IMR-90 (cell line): ENCODE results near the gene GSDMA.

Experiments
- BHLHE40 ChIP-seq: fragments of 150-350 bp; IDR thresholded peaks from 2 replicates; pipeline ENCODE4 v1.6.1; 2016; ENCODE audit warnings: mild to moderate bottlenecking, low read depth, low read length
- MXI1 ChIP-seq: IDR thresholded peaks from 2 replicates; pipeline ENCODE4 v1.6.1; 2012; ENCODE audit warnings: low read depth, mild to moderate bottlenecking, low read length, moderate library complexity, borderline replicate concordance
- POLR2A ChIP-seq: IDR thresholded peaks from 2 replicates; pipeline ENCODE4 v1.6.1; 2012; ENCODE audit warnings: mild to moderate bottlenecking, low read depth, low read length
- TF ChIP-seq, protein P1 (sequence below): conservative IDR thresholded peaks from 2 replicates; pipeline ENCODE4 v1.5.1; 2012; ENCODE audit warnings: mild to moderate bottlenecking, low read depth, low read length, improper control_type of control experiment
- TF ChIP-seq, protein P2 (sequence below): fragments of 150-350 bp; IDR thresholded peaks from 2 replicates; pipeline ENCODE4 v1.6.1; 2017; ENCODE audit warnings: mild to moderate bottlenecking, antibody characterized with exemption, low read length, low read depth

GRCh38 chr17:39981207-39981741 is 18.5 kb downstream of the GSDMA start:
- TF ChIP-seq, protein P1, sequence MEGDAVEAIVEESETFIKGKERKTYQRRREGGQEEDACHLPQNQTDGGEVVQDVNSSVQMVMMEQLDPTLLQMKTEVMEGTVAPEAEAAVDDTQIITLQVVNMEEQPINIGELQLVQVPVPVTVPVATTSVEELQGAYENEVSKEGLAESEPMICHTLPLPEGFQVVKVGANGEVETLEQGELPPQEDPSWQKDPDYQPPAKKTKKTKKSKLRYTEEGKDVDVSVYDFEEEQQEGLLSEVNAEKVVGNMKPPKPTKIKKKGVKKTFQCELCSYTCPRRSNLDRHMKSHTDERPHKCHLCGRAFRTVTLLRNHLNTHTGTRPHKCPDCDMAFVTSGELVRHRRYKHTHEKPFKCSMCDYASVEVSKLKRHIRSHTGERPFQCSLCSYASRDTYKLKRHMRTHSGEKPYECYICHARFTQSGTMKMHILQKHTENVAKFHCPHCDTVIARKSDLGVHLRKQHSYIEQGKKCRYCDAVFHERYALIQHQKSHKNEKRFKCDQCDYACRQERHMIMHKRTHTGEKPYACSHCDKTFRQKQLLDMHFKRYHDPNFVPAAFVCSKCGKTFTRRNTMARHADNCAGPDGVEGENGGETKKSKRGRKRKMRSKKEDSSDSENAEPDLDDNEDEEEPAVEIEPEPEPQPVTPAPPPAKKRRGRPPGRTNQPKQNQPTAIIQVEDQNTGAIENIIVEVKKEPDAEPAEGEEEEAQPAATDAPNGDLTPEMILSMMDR = 0 out of 2 replicates have a peak, but pooled peaks have one; percentile 8
- no peak for TF ChIP-seq POLR2A
- no peak for TF ChIP-seq BHLHE40
- no peak for TF ChIP-seq MXI1
- TF ChIP-seq, protein P2, sequence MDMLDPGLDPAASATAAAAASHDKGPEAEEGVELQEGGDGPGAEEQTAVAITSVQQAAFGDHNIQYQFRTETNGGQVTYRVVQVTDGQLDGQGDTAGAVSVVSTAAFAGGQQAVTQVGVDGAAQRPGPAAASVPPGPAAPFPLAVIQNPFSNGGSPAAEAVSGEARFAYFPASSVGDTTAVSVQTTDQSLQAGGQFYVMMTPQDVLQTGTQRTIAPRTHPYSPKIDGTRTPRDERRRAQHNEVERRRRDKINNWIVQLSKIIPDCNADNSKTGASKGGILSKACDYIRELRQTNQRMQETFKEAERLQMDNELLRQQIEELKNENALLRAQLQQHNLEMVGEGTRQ = no peak
